Natural killer cell (primary cell): ENCODE results near the gene MYH11. TPM values are rescaled to one million over a fixed set of nuclear protein-coding genes. Genes with fewer than 3 reads are reported as not detected.
"Not testable (repeated sequence)": the region's sequence is repeated elsewhere in the genome, so short reads cannot be mapped to it uniquely, and the experiment has no call there.

ENCODE experiments used
- ATAC-seq, 3 donors: fragments of 150-1000 bp in 2 of 3; fragments of 200-7000 bp in 1 of 3; cut with Tn5 transposase; 1 replicate in 1 of 3; 2 replicates in 2 of 3; pipeline ENCODE4 v1.10.0; 2021; ENCODE audit warnings: mild to moderate bottlenecking in 2 of 3, moderate library complexity in 2 of 3
- DNase-seq, 2 donors: peaks; one replicate each; pipeline versions ENCODE4 v3.0.0 to v3.0.0-alpha.2; 2013 to 2021; ENCODE audit warnings: mixed read lengths in 1 of 2
- H3K27ac ChIP-seq: one replicate; pipeline ENCODE4 v1.5.1; 2013; ENCODE audit warnings: mild to moderate bottlenecking, low read length
- H3K27me3 ChIP-seq: one replicate; pipeline ENCODE4 v1.6.1; 2013; ENCODE audit warnings: low read length; ENCODE audit not compliant: control insufficient read depth, insufficient read depth
- H3K36me3 ChIP-seq: one replicate; pipeline ENCODE4 v1.6.1; 2013; ENCODE audit warnings: low read length; ENCODE audit not compliant: control insufficient read depth, insufficient read depth
- H3K4me1 ChIP-seq: one replicate; pipeline ENCODE4 v1.6.1; 2013; ENCODE audit warnings: low read length; ENCODE audit not compliant: control insufficient read depth, insufficient read depth
- H3K4me3 ChIP-seq: one replicate; pipeline ENCODE4 v1.5.1; 2013; ENCODE audit warnings: low read length
- H3K9me3 ChIP-seq: one replicate; pipeline ENCODE4 v1.6.1; 2013; ENCODE audit warnings: low read length; ENCODE audit not compliant: control insufficient read depth, insufficient read depth
- H3K27ac Mint-ChIP-seq, 2 donors: one replicate each; pipeline ENCODE4 v1.8.0; 2022; ENCODE audit warnings: mild to moderate bottlenecking in 2 of 2, mixed read lengths in 2 of 2, moderate library complexity in 1 of 2
- H3K27me3 Mint-ChIP-seq, 2 donors: one replicate each; pipeline ENCODE4 v1.8.0; 2022; ENCODE audit warnings: low read depth in 2 of 2, mixed read lengths in 2 of 2
- H3K36me3 Mint-ChIP-seq: one replicate; pipeline ENCODE4 v1.8.0; 2022; ENCODE audit warnings: mixed read lengths
- H3K4me1 Mint-ChIP-seq, 2 donors: one replicate each; pipeline ENCODE4 v1.8.0; 2022; ENCODE audit warnings: mixed read lengths in 2 of 2
- H3K4me3 Mint-ChIP-seq: one replicate; pipeline ENCODE4 v1.8.0; 2022; ENCODE audit warnings: mild to moderate bottlenecking, moderate library complexity, mixed read lengths
- H3K9me3 Mint-ChIP-seq, 2 donors: one replicate each; pipeline ENCODE4 v1.8.0; 2022; ENCODE audit warnings: mixed read lengths in 2 of 2
- CTCF ChIP-seq: fragments of 200-600 bp; IDR thresholded peaks from one replicate; pipeline ENCODE4 v1.8.0; 2022; ENCODE audit warnings: antibody characterized with exemption
- WGBS: methylation state at CpG from one replicate; pipeline ENCODE4 v1.1.7; 2013; ENCODE audit warnings: missing lambda C conversion rate; ENCODE audit not compliant: insufficient coverage; 5-methylcytosine and 5-hydroxymethylcytosine counted together
- intact Hi-C: fragments of 100-400 bp; cut with micrococcal nuclease; formaldehyde crosslinking; loops from one replicate; pipeline ENCODE4 v1.14.2; 2022
- total RNA-seq, 4 donors: library from RNA; stranded (reverse); fragments of 120-200 nt in 1 of 4; gene quantifications; one replicate each; pipeline versions ENCODE4 v1.2.3 to v1.2.4, GENCODE V29; 2013 to 2022

Gene MYH11
- total RNA-seq, 3 donors from 2014 or later (not counting 1 experiment from before 2014, with no cell fraction given) = 0.30 TPM; not detected in 2

GRCh38 chr16:15820837-15821236 is 36.0 kb downstream of the MYH11 start:
- no peak overlapping the region for H3K4me3 Mint-ChIP-seq
- no peak for TF ChIP-seq CTCF
- WGBS = 96% methylated on average over 7 of the region's 7 CpGs
- no peaks in the 10 kb centered on the region for H3K4me1 Mint-ChIP-seq
- peaks cover 6% of the 10 kb centered on the region for H3K36me3 Mint-ChIP-seq
- DNase-seq = no peak
- Histone ChIP-seq H3K9me3 (no peaks in the 10 kb centered on the region), H3K36me3 (no peaks in the 10 kb centered on the region), H3K4me1 (no peaks in the 10 kb centered on the region), H3K4me3 (no peak overlapping the region), H3K27me3 (no peaks in the 10 kb centered on the region), H3K27ac (no peak overlapping the region)
- H3K9me3 Mint-ChIP-seq = peaks cover 4 to 5% of the 10 kb centered on the region in 2 donors
- ATAC-seq = no peak
- H3K27ac Mint-ChIP-seq = no peak overlapping the region
- intact Hi-C loops = loop anchor here (5.0 kb wide), 1 partner anchor 54 kb away; no protein-coding TSS in a partner anchor
- peaks cover 5 to 9% of the 10 kb centered on the region in 2 donors for H3K27me3 Mint-ChIP-seq

- Histone ChIP-seq H3K9me3 (no peaks in the 10 kb centered on the region), H3K36me3 (no peaks in the 10 kb centered on the region), H3K27ac (no peak overlapping the region), H3K27me3 (no peaks in the 10 kb centered on the region), H3K4me1 (no peaks in the 10 kb centered on the region), H3K4me3 (no peak overlapping the region)
- TF ChIP-seq CTCF = no peak
- 100% methylated on average over 2 of the region's 2 CpGs for WGBS
- intact Hi-C loops = no loop called here
- Mint-ChIP-seq H3K9me3 (peaks cover 4 to 6% of the 10 kb centered on the region in 2 donors), H3K27ac (no peak overlapping the region), H3K27me3 (peaks cover 6 to 15% of the 10 kb centered on the region in 2 donors), H3K4me3 (no peak overlapping the region), H3K4me1 (no peaks in the 10 kb centered on the region), H3K36me3 (peaks cover 10% of the 10 kb centered on the region)
- ATAC-seq = no peak
- DNase-seq = no peak
Observed at GRCh38 chr16:15819046-15819445, 37.8 kb downstream of the MYH11 start.

GRCh38 chr16:15817446-15817845 is 39.4 kb downstream of the MYH11 start:
- WGBS = no CpG with 5 or more reads among the region's 2 CpGs
- no peak overlapping the region for H3K27ac Mint-ChIP-seq
- H3K36me3 Mint-ChIP-seq = peaks cover 10% of the 10 kb centered on the region
- TF ChIP-seq CTCF = no peak
- Histone ChIP-seq H3K4me3 (no peak overlapping the region), H3K36me3 (no peaks in the 10 kb centered on the region), H3K27me3 (no peaks in the 10 kb centered on the region), H3K9me3 (no peaks in the 10 kb centered on the region), H3K4me1 (no peaks in the 10 kb centered on the region), H3K27ac (no peak overlapping the region)
- H3K4me3 Mint-ChIP-seq = no peak overlapping the region
- ATAC-seq (no peak), DNase-seq (no peak)
- peaks cover 4 to 6% of the 10 kb centered on the region in 2 donors for H3K9me3 Mint-ChIP-seq
- intact Hi-C loops = no loop called here
- H3K27me3 Mint-ChIP-seq = peaks cover 6 to 15% of the 10 kb centered on the region in 2 donors
- no peaks in the 10 kb centered on the region for H3K4me1 Mint-ChIP-seq

GRCh38 chr16:15816228-15816627 is 40.6 kb downstream of the MYH11 start:
- Mint-ChIP-seq H3K27me3 (peaks cover 6 to 15% of the 10 kb centered on the region in 2 donors), H3K27ac (no peak overlapping the region), H3K4me1 (no peaks in the 10 kb centered on the region), H3K36me3 (peaks cover 10% of the 10 kb centered on the region), H3K4me3 (no peak overlapping the region), H3K9me3 (peaks cover 4 to 6% of the 10 kb centered on the region in 2 donors)
- no peak for TF ChIP-seq CTCF
- H3K36me3 ChIP-seq = no peaks in the 10 kb centered on the region
- intact Hi-C loops = no loop called here
- no peaks in the 10 kb centered on the region for H3K9me3 ChIP-seq
- ATAC-seq (no peak), DNase-seq (no peak)
- H3K27me3 ChIP-seq = no peaks in the 10 kb centered on the region
- no peak overlapping the region for H3K4me3 ChIP-seq
- no peaks in the 10 kb centered on the region for H3K4me1 ChIP-seq
- H3K27ac ChIP-seq = no peak overlapping the region

GRCh38 chr16:15812401-15812750 is 44.5 kb downstream of the MYH11 start:
- H3K4me3 ChIP-seq, H3K4me1 ChIP-seq, H3K4me1 Mint-ChIP-seq, intact Hi-C loops, H3K27ac ChIP-seq, H3K27me3 Mint-ChIP-seq, H3K27ac Mint-ChIP-seq, DNase-seq, H3K9me3 ChIP-seq, ATAC-seq, H3K36me3 ChIP-seq, H3K27me3 ChIP-seq, H3K36me3 Mint-ChIP-seq, H3K9me3 Mint-ChIP-seq, H3K4me3 Mint-ChIP-seq: not testable (repeated sequence)
- WGBS = 76% methylated on average over 3 of the region's 3 CpGs
